ENCODE results near the gene ZNRF1. TPM values are rescaled to one million over a fixed set of nuclear protein-coding genes. Genes with fewer than 3 reads are reported as not detected.

Gene ZNRF1
- total RNA-seq, 1 experiment from 2014 or later = 20.7 TPM

GRCh38 chr16:75044800-75045361 lies 46.1 kb downstream of the ZNRF1 start:
- H3K27ac ChIP-seq = no peak overlapping the region
- peak in 1 of 2 experiments; percentile 38 for DNase-seq (ENCODE audit: low read depth in 1 of 2, low spot score in 2 of 2)

DNA sequence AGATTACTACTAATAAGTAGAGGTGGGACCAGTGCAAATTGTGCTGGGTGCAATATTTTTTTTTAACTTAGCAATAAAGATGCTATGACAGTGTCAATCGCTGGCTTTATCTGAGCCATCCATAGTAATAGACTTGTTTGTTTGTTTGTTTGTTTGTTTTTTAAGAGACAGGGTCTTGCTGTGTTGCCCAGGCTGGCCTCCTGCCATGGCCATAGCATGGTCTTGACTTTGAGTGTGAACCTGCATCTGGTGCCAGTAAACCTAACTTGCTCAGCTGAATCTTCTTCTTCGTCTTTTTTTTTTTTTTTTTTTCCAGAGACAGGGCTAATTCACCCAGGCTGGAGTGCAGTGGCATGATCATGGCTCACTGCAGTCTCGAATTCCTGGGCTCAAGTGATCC lies 46.6 kb downstream of the ZNRF1 start:
- H3K27ac ChIP-seq = no peak overlapping the region

More at GRCh38 chr16:75044800-75045361, 46.1 kb downstream of the ZNRF1 start:
- H3K4me1 ChIP-seq (replicated peaks) = peaks cover 17% of the 10 kb centered on the region
- H3K27me3 ChIP-seq (replicated peaks) = no peaks in the 10 kb centered on the region
- H3K4me3 ChIP-seq = no peak overlapping the region
- H3K9me3 ChIP-seq (replicated peaks) = no peaks in the 10 kb centered on the region
- no peaks in the 10 kb centered on the region; the same call in 1 of the 2 replicates for H3K36me3 ChIP-seq

GRCh38 chr16:75048054-75048453 lies 49.2 kb downstream of the ZNRF1 start:
- Histone ChIP-seq H3K27ac (no peak overlapping the region), H3K4me1 (replicated peaks) (peaks cover 17% of the 10 kb centered on the region), H3K4me3 (no peak overlapping the region), H3K9me3 (replicated peaks) (no peaks in the 10 kb centered on the region), H3K36me3 (no peaks in the 10 kb centered on the region; the same call in 1 of the 2 replicates), H3K27me3 (replicated peaks) (no peaks in the 10 kb centered on the region)
- no peak for DNase-seq (ENCODE audit: low read depth in 1 of 2, low spot score in 2 of 2)

More for the DNA sequence above, 46.6 kb downstream of the ZNRF1 start:
- H3K27me3 ChIP-seq (replicated peaks) = no peaks in the 10 kb centered on the region
- no peak for DNase-seq (ENCODE audit: low read depth in 1 of 2, low spot score in 2 of 2)
- no peaks in the 10 kb centered on the region for H3K9me3 ChIP-seq (replicated peaks)
- H3K4me3 ChIP-seq = no peak overlapping the region
- no peaks in the 10 kb centered on the region; the same call in 1 of the 2 replicates for H3K36me3 ChIP-seq
- H3K4me1 ChIP-seq (replicated peaks) = peaks cover 17% of the 10 kb centered on the region

- DNase-seq (ENCODE audit: low read depth in 1 of 2, low spot score in 2 of 2) = no peak
- Histone ChIP-seq H3K9me3 (replicated peaks) (no peaks in the 10 kb centered on the region), H3K36me3 (no peaks in the 10 kb centered on the region; the same call in 1 of the 2 replicates), H3K4me3 (no peak overlapping the region), H3K4me1 (replicated peaks) (peaks cover 17% of the 10 kb centered on the region), H3K27me3 (replicated peaks) (no peaks in the 10 kb centered on the region), H3K27ac (no peak overlapping the region)
These were observed 49.7 kb downstream of the ZNRF1 start for GRCh38 chr16:75048530-75048929.

- Histone ChIP-seq H3K36me3 (no peaks in the 10 kb centered on the region; the same call in 1 of the 2 replicates), H3K9me3 (replicated peaks) (no peaks in the 10 kb centered on the region), H3K4me3 (no peak overlapping the region), H3K4me1 (replicated peaks) (peaks cover 8% of the 10 kb centered on the region), H3K27me3 (replicated peaks) (no peaks in the 10 kb centered on the region), H3K27ac (no peak overlapping the region)
- DNase-seq (ENCODE audit: low read depth in 1 of 2, low spot score in 2 of 2) = no peak
These were observed 53.8 kb downstream of the ZNRF1 start for GRCh38 chr16:75052481-75053202.

GRCh38 chr16:75053791-75054555 lies 55.1 kb downstream of the ZNRF1 start:
- H3K4me3 ChIP-seq = no peak overlapping the region
- peaks cover 8% of the 10 kb centered on the region for H3K4me1 ChIP-seq (replicated peaks)
- H3K36me3 ChIP-seq = no peaks in the 10 kb centered on the region; the same call in 1 of the 2 replicates
- no peaks in the 10 kb centered on the region for H3K9me3 ChIP-seq (replicated peaks)
- no peak overlapping the region for H3K27ac ChIP-seq
- H3K27me3 ChIP-seq (replicated peaks) = no peaks in the 10 kb centered on the region
- peak in 1 of 2 experiments; percentile 53 for DNase-seq (ENCODE audit: low read depth in 1 of 2, low spot score in 2 of 2)

GRCh38 chr16:75054556-75054947 lies 55.7 kb downstream of the ZNRF1 start:
- no peaks in the 10 kb centered on the region for H3K9me3 ChIP-seq (replicated peaks)
- H3K4me1 ChIP-seq (replicated peaks) = peaks cover 8% of the 10 kb centered on the region
- no peaks in the 10 kb centered on the region; the same call in 1 of the 2 replicates for H3K36me3 ChIP-seq
- no peak overlapping the region for H3K4me3 ChIP-seq
- no peaks in the 10 kb centered on the region for H3K27me3 ChIP-seq (replicated peaks)
- no peak overlapping the region for H3K27ac ChIP-seq
- DNase-seq (ENCODE audit: low read depth in 1 of 2, low spot score in 2 of 2) = no peak

- Histone ChIP-seq H3K27ac (no peak overlapping the region), H3K4me1 (replicated peaks) (peaks cover 8% of the 10 kb centered on the region), H3K4me3 (no peak overlapping the region), H3K27me3 (replicated peaks) (no peaks in the 10 kb centered on the region), H3K36me3 (no peaks in the 10 kb centered on the region), H3K9me3 (replicated peaks) (no peaks in the 10 kb centered on the region)
- no peak for DNase-seq (ENCODE audit: low read depth in 1 of 2, low spot score in 2 of 2)
These were observed 60.0 kb downstream of the ZNRF1 start for GRCh38 chr16:75058806-75059205.

- no peaks in the 10 kb centered on the region for H3K36me3 ChIP-seq
- H3K4me1 ChIP-seq (replicated peaks) = peaks cover 2% of the 10 kb centered on the region
- no peak overlapping the region for H3K27ac ChIP-seq
- no peaks in the 10 kb centered on the region for H3K27me3 ChIP-seq (replicated peaks)
- no peak overlapping the region for H3K4me3 ChIP-seq
- no peaks in the 10 kb centered on the region for H3K9me3 ChIP-seq (replicated peaks)
- no peak for DNase-seq (ENCODE audit: low read depth in 1 of 2, low spot score in 2 of 2)
These were observed 60.6 kb downstream of the ZNRF1 start for GRCh38 chr16:75059411-75059810.

DNA sequence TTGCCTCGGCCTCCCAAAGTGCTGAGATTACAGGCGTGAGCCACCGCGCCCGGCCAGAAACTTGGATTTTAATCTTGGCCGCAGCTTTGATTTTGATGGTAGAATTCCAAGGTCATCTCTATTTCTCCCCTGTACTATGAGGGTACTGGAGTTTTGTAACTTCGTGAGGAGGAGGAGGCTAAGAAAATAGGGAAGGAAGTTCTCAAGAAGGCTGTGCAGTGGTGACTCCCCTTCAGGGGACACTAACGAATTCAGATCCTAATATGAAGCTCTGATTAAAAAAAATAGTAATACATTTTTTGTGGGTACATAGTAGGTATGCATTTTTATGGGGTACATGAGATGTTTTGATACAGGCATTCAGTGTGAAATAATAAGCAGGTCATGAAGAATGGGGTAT lies 61.9 kb downstream of the ZNRF1 start:
- H3K9me3 ChIP-seq (replicated peaks) = no peaks in the 10 kb centered on the region
- no peak for DNase-seq (ENCODE audit: low read depth in 1 of 2, low spot score in 2 of 2)
- no peaks in the 10 kb centered on the region for H3K27me3 ChIP-seq (replicated peaks)
- no peak overlapping the region for H3K4me3 ChIP-seq
- H3K36me3 ChIP-seq = no peaks in the 10 kb centered on the region
- H3K4me1 ChIP-seq (replicated peaks) = no peaks in the 10 kb centered on the region
- no peak overlapping the region for H3K27ac ChIP-seq

DNA sequence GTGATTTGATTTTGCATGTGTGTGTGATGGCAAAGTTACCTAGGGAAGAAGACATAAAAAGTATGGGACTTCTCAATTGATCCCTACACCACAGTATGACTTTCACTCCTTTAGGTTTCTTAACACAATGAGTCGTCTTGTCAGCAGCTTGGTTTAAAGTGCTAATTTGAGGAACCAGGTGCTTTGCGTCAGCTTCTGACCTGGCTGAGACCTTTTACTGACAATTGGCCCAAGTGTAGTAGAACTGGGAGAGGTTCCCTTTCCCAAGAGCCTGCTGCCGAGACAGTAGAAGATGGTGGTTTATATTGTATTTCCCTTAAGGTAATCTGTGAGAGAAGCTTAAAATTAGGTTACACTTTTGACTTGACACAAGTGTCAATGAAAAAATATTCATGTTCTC lies 62.8 kb downstream of the ZNRF1 start:
- no peak for DNase-seq (ENCODE audit: low read depth in 1 of 2, low spot score in 2 of 2)
- H3K27ac ChIP-seq = no peak overlapping the region

DNA sequence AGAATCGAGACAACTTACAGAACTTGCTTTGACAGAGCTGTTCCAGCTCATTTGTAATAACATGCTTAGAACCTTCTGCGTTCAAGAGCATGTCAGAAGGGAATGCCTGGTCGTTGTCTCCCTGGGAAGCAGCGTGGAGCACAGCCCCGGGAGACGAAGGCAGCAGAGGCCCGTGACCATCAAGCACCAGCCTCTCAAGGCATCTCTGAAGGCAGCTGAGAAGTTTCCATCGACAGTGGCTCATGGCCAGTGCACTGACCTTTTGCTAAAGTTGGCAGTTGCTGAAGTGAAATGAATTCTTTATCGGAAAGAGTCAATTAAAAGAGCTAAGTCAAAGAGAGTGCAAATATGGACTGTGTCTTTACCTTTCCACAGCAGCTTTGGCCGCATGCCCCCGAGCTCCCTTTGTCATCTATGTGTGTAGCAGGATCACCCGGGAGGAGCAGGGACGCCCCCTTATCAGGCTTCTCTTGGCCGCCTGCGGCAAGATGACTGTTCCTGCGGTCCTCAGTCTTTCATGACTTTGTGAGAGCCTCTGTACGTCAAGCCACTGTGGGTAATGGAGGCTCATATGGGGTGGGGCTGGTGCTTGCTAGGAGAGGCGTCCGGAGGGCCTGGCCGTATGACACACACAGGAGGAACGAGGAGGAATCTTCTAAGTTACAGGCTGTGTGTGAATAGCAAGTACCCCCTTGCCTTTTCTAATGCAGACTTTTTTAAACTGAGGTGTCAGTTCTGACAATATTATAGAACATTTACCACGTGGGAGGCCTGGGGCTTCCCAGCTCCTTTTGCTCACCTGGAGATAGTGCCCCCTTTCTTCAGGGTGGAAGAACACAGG lies 63.5 kb downstream of the ZNRF1 start:
- no peak overlapping the region for H3K27ac ChIP-seq
- no peak for DNase-seq (ENCODE audit: low read depth in 1 of 2, low spot score in 2 of 2)
- no peaks in the 10 kb centered on the region for H3K4me1 ChIP-seq (replicated peaks)
- H3K27me3 ChIP-seq (replicated peaks) = no peaks in the 10 kb centered on the region
- H3K9me3 ChIP-seq (replicated peaks) = no peaks in the 10 kb centered on the region
- no peaks in the 10 kb centered on the region for H3K36me3 ChIP-seq
- H3K4me3 ChIP-seq = no peak overlapping the region

More for the DNA sequence above, 62.8 kb downstream of the ZNRF1 start:
- no peaks in the 10 kb centered on the region for H3K4me1 ChIP-seq (replicated peaks)
- H3K4me3 ChIP-seq = no peak overlapping the region
- H3K27me3 ChIP-seq (replicated peaks) = no peaks in the 10 kb centered on the region
- H3K9me3 ChIP-seq (replicated peaks) = no peaks in the 10 kb centered on the region
- H3K36me3 ChIP-seq = no peaks in the 10 kb centered on the region

GRCh38 chr16:75062976-75063346 lies 64.1 kb downstream of the ZNRF1 start:
- DNase-seq (ENCODE audit: low read depth in 1 of 2, low spot score in 2 of 2) = no peak
- no peak overlapping the region for H3K27ac ChIP-seq
- no peaks in the 10 kb centered on the region for H3K36me3 ChIP-seq
- H3K27me3 ChIP-seq (replicated peaks) = no peaks in the 10 kb centered on the region
- H3K4me3 ChIP-seq = no peak overlapping the region
- H3K4me1 ChIP-seq (replicated peaks) = no peaks in the 10 kb centered on the region
- H3K9me3 ChIP-seq (replicated peaks) = no peaks in the 10 kb centered on the region
